HEK293 (cell line): ENCODE data around the gene ETHE1.

Experiments
- CTCF ChIA-PET: fragments of 350-600 bp; formaldehyde crosslinking; extraction: SDS; loops from one replicate; lab custom pipeline; 2021; ENCODE audit warnings: antibody characterized with exemption; lab: Yijun Ruan, JAX
- POLR2A ChIA-PET: fragments of 300-600 bp; formaldehyde crosslinking; extraction: SDS; loops from one replicate; lab custom pipeline; 2020; ENCODE audit warnings: antibody characterized with exemption, inconsistent platforms; lab: Yijun Ruan, JAX
- H3K27ac ChIP-seq: fragments of 200-500 bp; sonication (Bioruptor generic); 2 replicates; pipeline ENCODE4 v1.5.1; 2014; ENCODE audit warnings: low read depth, low read length, control low read depth, inconsistent platforms; ENCODE audit errors: extremely low read depth
- H3K36me3 ChIP-seq, 2 experiments: fragments of 200-500 bp in 1 of 2; sonication (Bioruptor generic) in 1 of 2; 1 replicate in 1 of 2; 2 replicates in 1 of 2; pipeline ENCODE4 v1.5.1; 2014 to 2017; ENCODE audit warnings: inconsistent platforms in 2 of 2, low read length in 2 of 2; ENCODE audit not compliant: control insufficient read depth in 2 of 2, insufficient read depth in 1 of 2
- H3K4me1 ChIP-seq: fragments of 200-500 bp; sonication (Bioruptor generic); 2 replicates; pipeline ENCODE4 v1.5.1; 2014; ENCODE audit warnings: mild to moderate bottlenecking, low read length, inconsistent platforms; ENCODE audit not compliant: control insufficient read depth, insufficient read depth
- H3K4me3 ChIP-seq: 2 replicates; pipeline ENCODE4 v1.5.1; 2011; ENCODE audit warnings: low read depth, mild to moderate bottlenecking, control low read depth, low read length, moderate library complexity
- H3K9me3 ChIP-seq: fragments of 200-500 bp; sonication (Bioruptor generic); 2 replicates; pipeline ENCODE4 v1.5.1; 2014; ENCODE audit warnings: low read depth, low read length, inconsistent platforms; ENCODE audit not compliant: control insufficient read depth, insufficient read depth
- EGR2 ChIP-seq: fragments of 450-650 bp; formaldehyde crosslinking; IDR thresholded peaks from 2 replicates; pipeline ENCODE4 v1.5.1; 2016; ENCODE audit warnings: low read depth, missing biosample characterization, missing genetic modification characterization
- GFI1B ChIP-seq: fragments of 450-650 bp; formaldehyde crosslinking; IDR thresholded peaks from 2 replicates; pipeline ENCODE4 v1.5.1; 2016; ENCODE audit warnings: missing biosample characterization, missing genetic modification characterization
- GLI2 ChIP-seq: fragments of 450-650 bp; formaldehyde crosslinking; IDR thresholded peaks from 2 replicates; pipeline ENCODE4; 2017; ENCODE audit warnings: missing biosample characterization, missing genetic modification characterization, low read depth, borderline replicate concordance
- GLI4 ChIP-seq: fragments of 450-650 bp; formaldehyde crosslinking; IDR thresholded peaks from 2 replicates; pipeline ENCODE4 v1.5.1; 2016; ENCODE audit warnings: missing biosample characterization, missing genetic modification characterization
- INSM2 ChIP-seq: fragments of 450-650 bp; formaldehyde crosslinking; IDR thresholded peaks from 2 replicates; pipeline ENCODE4 v1.5.1; 2016; ENCODE audit warnings: missing biosample characterization, missing genetic modification characterization
- KLF16 ChIP-seq: fragments of 450-650 bp; formaldehyde crosslinking; IDR thresholded peaks from 2 replicates; pipeline ENCODE4 v1.5.1; 2017; ENCODE audit warnings: missing biosample characterization, missing genetic modification characterization
- MEIS1 ChIP-seq: sonication (generic); formaldehyde crosslinking; IDR thresholded peaks from 2 replicates; pipeline ENCODE4 v1.8.1; 2022; ENCODE audit warnings: missing genetic modification reagents, mild to moderate bottlenecking, borderline replicate concordance
- OVOL3 ChIP-seq: fragments of 450-650 bp; formaldehyde crosslinking; IDR thresholded peaks from 2 replicates; pipeline ENCODE4 v1.5.1; 2016; ENCODE audit warnings: missing biosample characterization, missing genetic modification characterization
- SCRT2 ChIP-seq: fragments of 450-650 bp; formaldehyde crosslinking; IDR thresholded peaks from 2 replicates; pipeline ENCODE4 v1.5.1; 2016; ENCODE audit warnings: missing biosample characterization, missing genetic modification characterization
- SP7 ChIP-seq: fragments of 450-650 bp; formaldehyde crosslinking; IDR thresholded peaks from 2 replicates; pipeline ENCODE4 v1.5.1; 2016; ENCODE audit warnings: missing biosample characterization, missing genetic modification characterization
- ZBTB11 ChIP-seq: fragments of 450-650 bp; formaldehyde crosslinking; conservative IDR thresholded peaks from 2 replicates; pipeline ENCODE4 v1.5.1; 2016; ENCODE audit warnings: low read depth, missing biosample characterization, missing genetic modification characterization
- ZFP69B ChIP-seq: fragments of 450-650 bp; formaldehyde crosslinking; IDR thresholded peaks from 2 replicates; pipeline ENCODE4 v1.5.1; 2016; ENCODE audit warnings: missing biosample characterization, missing genetic modification characterization
- ZNF132 ChIP-seq: fragments of 450-650 bp; formaldehyde crosslinking; IDR thresholded peaks from 2 replicates; pipeline ENCODE4 v1.5.1; 2017; ENCODE audit warnings: missing biosample characterization, missing genetic modification characterization, borderline replicate concordance
- ZNF266 ChIP-seq: fragments of 450-650 bp; formaldehyde crosslinking; IDR thresholded peaks from 2 replicates; pipeline ENCODE4 v1.5.1; 2016; ENCODE audit warnings: missing biosample characterization, missing genetic modification characterization, low read depth
- ZNF302 ChIP-seq: fragments of 450-650 bp; formaldehyde crosslinking; IDR thresholded peaks from 2 replicates; pipeline ENCODE4 v1.5.1; 2016; ENCODE audit warnings: missing biosample characterization, missing genetic modification characterization, low read depth
- ZNF324 ChIP-seq: fragments of 450-650 bp; formaldehyde crosslinking; IDR thresholded peaks from 2 replicates; pipeline ENCODE4 v1.5.1; 2016; ENCODE audit warnings: missing biosample characterization, missing genetic modification characterization
- ZNF426 ChIP-seq: fragments of 450-650 bp; formaldehyde crosslinking; IDR thresholded peaks from 2 replicates; pipeline ENCODE4 v1.5.1; 2017; ENCODE audit warnings: missing biosample characterization, missing genetic modification characterization, mild to moderate bottlenecking, inconsistent platforms, moderate library complexity
- ZNF433 ChIP-seq: fragments of 450-650 bp; formaldehyde crosslinking; IDR thresholded peaks from 2 replicates; pipeline ENCODE4 v1.5.1; 2016; ENCODE audit warnings: missing biosample characterization, missing genetic modification characterization, low read depth
- ZNF48 ChIP-seq: fragments of 450-650 bp; formaldehyde crosslinking; IDR thresholded peaks from 2 replicates; pipeline ENCODE4 v1.5.1; 2016; ENCODE audit warnings: missing biosample characterization, missing genetic modification characterization
- ZNF501 ChIP-seq: fragments of 450-650 bp; formaldehyde crosslinking; IDR thresholded peaks from 2 replicates; pipeline ENCODE4 v1.5.1; 2016; ENCODE audit warnings: missing biosample characterization, missing genetic modification characterization
- ZNF529 ChIP-seq: fragments of 450-650 bp; formaldehyde crosslinking; IDR thresholded peaks from 2 replicates; pipeline ENCODE4 v1.5.1; 2017; ENCODE audit warnings: missing genetic modification characterization, missing biosample characterization; ENCODE audit not compliant: insufficient replicate concordance
- ZNF549 ChIP-seq: fragments of 450-650 bp; IDR thresholded peaks from 2 replicates; pipeline ENCODE4 v1.5.1; 2018; ENCODE audit warnings: missing biosample characterization, missing genetic modification characterization, mild to moderate bottlenecking, inconsistent platforms, moderate library complexity
- ZNF585B ChIP-seq: fragments of 450-650 bp; formaldehyde crosslinking; IDR thresholded peaks from 2 replicates; pipeline ENCODE4 v1.5.1; 2016; ENCODE audit warnings: missing biosample characterization, missing genetic modification characterization
- ZNF658 ChIP-seq: fragments of 450-650 bp; formaldehyde crosslinking; IDR thresholded peaks from 2 replicates; pipeline ENCODE4; 2016; ENCODE audit warnings: missing biosample characterization, missing genetic modification characterization
- ZNF704 ChIP-seq: fragments of 450-650 bp; formaldehyde crosslinking; IDR thresholded peaks from 2 replicates; pipeline ENCODE4 v1.5.1; 2016; ENCODE audit warnings: missing biosample characterization, missing genetic modification characterization
- ZNF776 ChIP-seq: fragments of 450-650 bp; formaldehyde crosslinking; IDR thresholded peaks from 2 replicates; pipeline ENCODE4 v1.5.0; 2017; ENCODE audit warnings: missing biosample characterization, missing genetic modification characterization, borderline replicate concordance
- ZNF792 ChIP-seq: fragments of 450-650 bp; formaldehyde crosslinking; IDR thresholded peaks from 2 replicates; pipeline ENCODE4 v1.5.1; 2016; ENCODE audit warnings: missing biosample characterization, missing genetic modification characterization
- ZSCAN23 ChIP-seq: fragments of 450-650 bp; formaldehyde crosslinking; IDR thresholded peaks from 2 replicates; pipeline ENCODE4 v1.5.1; 2016; ENCODE audit warnings: missing biosample characterization, missing genetic modification characterization
- TF ChIP-seq, protein P1 (sequence below): fragments of 450-650 bp; formaldehyde crosslinking; IDR thresholded peaks from 2 replicates; pipeline ENCODE4 v1.5.1; 2016; ENCODE audit warnings: missing biosample characterization, missing genetic modification characterization, low read depth

ETHE1 gene

GRCh38 chr19:43526884-43527859, at the start of gene ETHE1:
Gene ETHE1 (minus strand): TSS chr19:43527201. CDS start chr19:43527177, 24 bp downstream.
- H3K4me3 ChIP-seq = peak within 1 kb of the TSS; percentile 60
- peak within 1 kb of the TSS; percentile 64; the same call in 1 of the 2 replicates for H3K27ac ChIP-seq
- POLR2A ChIA-PET = interaction anchor here (0.5 to 2.7 kb wide), 5 partner anchors 8 to 80 kb away, joined by 3 to 10 read pairs (median 4); no protein-coding TSS in a partner anchor
- H3K36me3 ChIP-seq = peaks cover 0 to 13% of the 10 kb centered on the region in 2 experiments; a peak in 1 of 3 replicates
- H3K4me1 ChIP-seq = peaks cover 30% of the 10 kb centered on the region
- CTCF ChIA-PET = interaction anchor here (0.6 to 14.5 kb wide), 13 partner anchors 8 to 423 kb away, joined by 3 to 749 read pairs (median 5); no protein-coding TSS in a partner anchor
- no peaks in the 10 kb centered on the region for H3K9me3 ChIP-seq
- no peak; the same call in 1 of the 2 replicates for TF ChIP-seq ZNF704 (tag by site-specific recombination)
- no peak for TF ChIP-seq GFI1B (tag by site-specific recombination)
- peak; percentile 47; the same call in 1 of the 2 replicates for TF ChIP-seq ZBTB11
- TF ChIP-seq, protein P1, sequence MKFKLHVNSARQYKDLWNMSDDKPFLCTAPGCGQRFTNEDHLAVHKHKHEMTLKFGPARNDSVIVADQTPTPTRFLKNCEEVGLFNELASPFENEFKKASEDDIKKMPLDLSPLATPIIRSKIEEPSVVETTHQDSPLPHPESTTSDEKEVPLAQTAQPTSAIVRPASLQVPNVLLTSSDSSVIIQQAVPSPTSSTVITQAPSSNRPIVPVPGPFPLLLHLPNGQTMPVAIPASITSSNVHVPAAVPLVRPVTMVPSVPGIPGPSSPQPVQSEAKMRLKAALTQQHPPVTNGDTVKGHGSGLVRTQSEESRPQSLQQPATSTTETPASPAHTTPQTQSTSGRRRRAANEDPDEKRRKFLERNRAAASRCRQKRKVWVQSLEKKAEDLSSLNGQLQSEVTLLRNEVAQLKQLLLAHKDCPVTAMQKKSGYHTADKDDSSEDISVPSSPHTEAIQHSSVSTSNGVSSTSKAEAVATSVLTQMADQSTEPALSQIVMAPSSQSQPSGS (tag by site-specific recombination) = no peak
- no peak for TF ChIP-seq ZNF658 (tag by site-specific recombination)
- TF ChIP-seq KLF16 = peak; percentile 91
- no peak for TF ChIP-seq ZNF585B (tag by site-specific recombination)
- TF ChIP-seq ZFP69B = peak; percentile 100
- no peak for TF ChIP-seq ZNF302 (tag by site-specific recombination)
- TF ChIP-seq ZNF776 = no peak
- peak; percentile 75 for TF ChIP-seq SP7 (tag by site-specific recombination)
- TF ChIP-seq ZNF433 (tag by site-specific recombination) = no peak
- peak; percentile 52; the same call in 1 of the 2 replicates for TF ChIP-seq ZNF501 (tag by site-specific recombination)
- no peak for TF ChIP-seq ZNF529 (tag by site-specific recombination)
- TF ChIP-seq ZNF48 = no peak
- TF ChIP-seq MEIS1 (CRISPR knock-in tag) = no peak
- no peak for TF ChIP-seq ZNF792 (tag by site-specific recombination)
- TF ChIP-seq ZNF132 (tag by site-specific recombination) = no peak
- no peak for TF ChIP-seq INSM2 (tag by site-specific recombination)
- TF ChIP-seq EGR2 = peak; percentile 97
- TF ChIP-seq GLI4 = no peak
- TF ChIP-seq ZNF426 (tag by site-specific recombination) = no peak
- no peak for TF ChIP-seq OVOL3 (tag by site-specific recombination)
- no peak for TF ChIP-seq SCRT2 (tag by site-specific recombination)
- 0 out of 2 replicates have a peak, but pooled peaks have one; percentile 10 for TF ChIP-seq ZNF266 (tag by site-specific recombination)
- no peak for TF ChIP-seq ZNF549
- TF ChIP-seq GLI2 (tag by site-specific recombination) = no peak
- TF ChIP-seq ZNF324 (tag by site-specific recombination) = no peak
- TF ChIP-seq ZSCAN23 (tag by site-specific recombination) = no peak; the same call in 1 of the 2 replicates
